HT-29 (cell line): ENCODE results near the gene ABCA3. TPM values are rescaled to one million over a fixed set of nuclear protein-coding genes. Genes with fewer than 3 reads are reported as not detected.
A peak's percentile ranks its signal among the peaks of the same experiment; 100 is the strongest.

Source experiments
- DNase-seq: peaks from one replicate; pipeline ENCODE4 v3.0.0-alpha.2; 2015; ENCODE audit warnings: low spot score
- total RNA-seq: library from RNA; depleted of rRNA; stranded (reverse); fragments of >200 nt; shearing (Covaris generic); gene quantifications from 2 replicates; pipeline ENCODE4 v1.2.3, GENCODE V29; 2014

Gene ABCA3
- total RNA-seq, 1 experiment from 2014 or later: under 0.01 TPM

DNA sequence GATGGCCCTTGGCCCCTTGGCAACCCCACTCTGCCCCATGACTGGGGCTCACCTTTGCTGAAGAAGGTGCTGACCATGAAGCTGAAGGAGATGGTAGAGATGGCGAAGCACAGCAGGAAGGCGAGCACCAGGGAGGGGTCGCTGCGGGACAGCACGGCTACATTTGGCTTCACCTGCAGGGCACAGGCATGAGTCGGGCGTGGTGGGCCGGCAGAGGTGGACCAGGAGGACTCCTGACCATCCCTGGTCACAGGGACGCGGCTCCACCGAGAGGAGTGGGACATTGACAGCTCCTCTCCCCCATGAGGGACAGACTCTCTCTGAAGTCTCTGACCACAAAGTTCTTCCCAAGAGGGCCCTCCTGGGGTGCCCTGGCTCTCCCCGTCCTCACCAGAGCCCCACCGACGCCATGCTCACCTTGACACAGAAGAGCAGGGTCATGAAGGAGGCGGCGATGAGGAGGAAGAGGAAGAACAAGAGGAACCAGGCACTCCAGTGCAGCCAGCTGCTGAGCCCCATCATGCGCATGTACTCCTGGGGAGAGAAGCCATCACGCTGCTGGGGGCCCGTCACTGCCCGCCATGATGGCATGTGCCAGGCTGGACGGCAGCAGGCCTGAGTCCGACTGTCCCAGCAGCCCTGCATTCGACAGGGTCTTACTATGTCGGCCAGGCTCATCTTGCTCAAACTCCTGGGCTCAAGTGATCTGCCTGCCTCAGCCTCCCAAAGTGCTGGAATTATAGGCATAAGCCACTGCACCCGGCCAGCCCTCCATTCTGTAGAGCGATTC lies 23.1 kb downstream of the ABCA3 start:
- DNase-seq: no peak

DNA sequence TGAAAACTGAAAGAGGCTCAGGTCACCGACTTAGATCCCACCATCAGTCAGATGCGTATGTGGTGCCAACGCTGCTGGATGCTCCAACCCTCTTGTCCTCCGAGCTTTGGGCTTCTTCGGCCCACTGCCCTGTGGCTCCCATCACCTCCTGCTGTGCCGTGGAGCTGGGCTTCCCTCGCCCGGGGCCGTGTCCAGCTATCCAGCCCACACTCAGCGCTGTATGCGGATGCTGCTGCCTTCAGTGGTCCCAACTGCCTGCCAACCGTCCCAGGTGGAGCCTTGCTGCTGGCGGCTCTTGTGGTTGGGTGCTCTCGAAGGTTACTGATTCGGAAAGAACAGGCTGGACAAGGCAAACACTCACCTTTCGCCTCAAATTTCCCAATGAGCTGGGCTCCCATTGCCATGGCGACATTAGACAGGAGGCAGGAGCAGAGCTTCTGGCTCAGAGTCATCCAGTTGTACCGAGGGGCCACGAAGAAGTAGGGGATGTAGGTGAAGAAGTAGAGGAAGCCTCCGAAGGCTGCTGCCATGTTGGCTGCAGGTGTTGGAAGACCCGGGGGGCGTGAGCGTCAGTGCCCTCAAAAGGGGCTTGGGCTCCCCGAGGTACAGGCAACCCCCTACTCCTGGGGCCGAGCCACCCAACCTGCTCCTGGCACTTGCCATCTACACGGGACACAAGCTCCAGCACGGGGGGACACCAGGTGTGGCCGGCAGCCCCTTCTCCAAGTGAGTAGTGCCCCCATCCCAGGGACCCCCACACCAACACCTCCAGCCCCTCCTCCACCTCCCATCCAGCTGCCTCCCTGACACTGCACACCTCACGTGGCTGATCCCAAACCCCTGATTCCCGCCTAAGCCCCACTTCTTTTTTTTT lies 32.2 kb downstream of the ABCA3 start:
- DNase-seq: no peak

- no peak for DNase-seq
Measured at GRCh38 chr16:2299915-2300192, 40.7 kb downstream of the ABCA3 start.

GRCh38 chr16:2299121-2299914 lies 41.2 kb downstream of the ABCA3 start:
- no peak for DNase-seq

DNA sequence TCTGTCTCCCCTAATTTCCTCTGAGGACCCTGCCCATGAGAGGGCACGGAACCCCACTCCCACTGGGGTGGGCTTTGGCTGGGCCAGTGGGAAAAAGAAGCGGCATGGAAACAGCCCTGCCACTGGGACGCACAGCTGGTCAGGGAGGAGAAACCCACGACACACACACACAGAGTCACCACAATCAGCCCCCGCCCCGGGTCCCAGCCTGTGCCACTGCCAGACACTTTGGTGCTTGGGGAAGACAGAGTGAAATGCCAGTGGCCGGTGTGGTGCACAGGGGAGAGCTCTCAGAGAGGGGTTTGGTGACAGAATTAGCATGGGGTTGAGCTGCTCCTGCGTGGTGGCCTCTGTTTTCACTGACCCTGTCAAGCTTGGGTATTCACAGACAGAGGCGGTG lies 41.9 kb downstream of the ABCA3 start:
- DNase-seq: no peak

GRCh38 chr16:2297506-2297860 lies 43.0 kb downstream of the ABCA3 start:
- no peak for DNase-seq

GRCh38 chr16:2296661-2297505 lies 43.6 kb downstream of the ABCA3 start:
- peak; percentile 18 for DNase-seq

DNA sequence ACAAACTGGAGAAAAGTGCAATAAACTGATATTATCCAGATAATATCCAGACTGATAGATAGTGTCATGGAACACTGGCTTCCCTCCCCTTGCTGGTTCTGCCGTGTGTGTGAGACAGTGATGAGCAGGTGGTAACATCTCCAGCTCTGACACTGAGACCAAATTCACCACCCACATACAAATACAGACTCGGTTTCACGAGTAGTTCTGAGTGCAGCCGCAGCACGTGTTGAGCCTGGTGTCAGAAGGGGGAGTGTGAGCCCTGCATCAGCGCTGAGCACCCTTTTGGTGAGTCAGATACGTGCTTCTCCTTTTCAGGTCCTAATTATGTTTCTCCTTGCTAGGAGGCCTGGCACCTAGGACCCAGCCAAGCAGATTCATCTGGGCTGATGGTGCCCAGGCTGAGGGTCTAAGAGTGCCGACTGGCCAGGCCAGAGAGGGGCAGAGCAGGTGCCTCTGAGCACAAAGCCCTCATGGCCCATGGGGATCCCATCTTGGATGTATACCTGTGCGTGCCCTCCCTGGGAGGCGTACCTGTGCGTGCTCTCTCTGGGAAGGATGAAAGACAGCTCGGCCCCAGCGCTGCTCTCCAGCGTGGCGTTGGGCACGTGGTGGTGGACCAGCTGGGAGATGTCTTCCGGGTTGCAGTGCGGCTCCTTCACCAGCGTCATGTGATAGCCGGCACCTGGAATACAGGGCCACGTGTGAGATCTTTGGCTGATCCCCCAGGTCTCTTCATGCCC lies 45.3 kb downstream of the ABCA3 start:
- no peak for DNase-seq

DNA sequence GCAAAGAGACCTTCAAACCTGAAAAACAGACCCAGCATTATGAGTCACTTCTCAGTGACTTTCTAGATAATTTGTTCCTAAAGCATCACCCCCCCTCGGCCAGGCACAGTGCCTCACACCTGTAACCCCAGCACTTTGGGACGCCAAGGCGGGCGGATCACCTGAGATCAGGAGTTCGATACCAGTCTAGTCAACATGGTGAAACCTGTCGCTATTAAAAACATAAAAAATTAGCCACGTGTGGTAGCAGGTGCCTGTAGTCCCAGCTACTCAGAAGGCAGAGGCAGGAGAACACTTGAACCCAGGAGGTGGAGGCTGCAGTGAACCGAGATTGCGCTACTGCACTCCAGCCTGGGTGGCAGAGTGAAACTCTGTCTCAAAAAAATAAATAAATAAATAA lies 48.3 kb downstream of the ABCA3 start:
- DNase-seq: no peak

GRCh38 chr16:2289282-2289681 lies 51.2 kb downstream of the ABCA3 start:
- DNase-seq: no peak

DNA sequence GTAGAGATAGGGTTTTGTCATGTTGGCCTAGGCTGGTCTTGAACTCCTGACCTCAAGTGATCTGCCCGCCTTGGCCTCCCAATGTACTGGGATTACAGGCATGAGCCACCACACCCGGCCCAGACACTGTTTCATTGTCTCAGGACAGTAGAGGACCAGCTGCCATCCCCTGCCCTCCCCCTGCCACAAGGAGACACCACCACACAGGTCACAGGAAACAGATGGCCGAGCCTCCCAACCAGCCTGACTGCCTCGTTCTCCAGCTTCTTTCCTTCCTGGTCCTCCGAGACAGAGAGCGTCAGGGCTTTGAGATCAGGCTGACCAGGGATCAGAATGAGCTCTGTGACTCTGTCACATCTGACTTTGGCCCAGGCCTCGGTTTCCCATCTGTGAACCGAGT lies 51.8 kb downstream of the ABCA3 start:
- DNase-seq: no peak

- no peak for DNase-seq
Measured at GRCh38 chr16:2287916-2288547, 52.5 kb downstream of the ABCA3 start.

DNA sequence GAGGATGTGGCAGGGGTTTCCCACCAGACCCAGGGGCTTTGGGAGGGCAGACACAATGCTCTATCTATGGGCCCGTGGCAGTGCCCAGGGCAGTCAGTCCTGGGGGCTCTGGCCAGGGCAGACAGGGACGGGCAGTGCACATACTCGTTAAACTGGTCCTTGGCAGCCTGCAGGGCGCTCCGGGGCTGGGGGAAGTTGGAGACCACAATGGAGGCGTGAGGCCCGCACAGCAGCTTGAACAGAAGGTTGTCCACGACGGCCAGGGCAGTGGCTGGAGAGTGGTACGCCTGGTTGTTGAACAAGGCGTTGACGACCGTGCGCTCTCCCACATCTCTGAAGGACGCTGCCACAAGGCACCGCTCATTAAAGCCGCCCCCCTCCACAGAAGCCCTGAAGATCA lies 54.0 kb downstream of the ABCA3 start:
- DNase-seq: no peak

DNA sequence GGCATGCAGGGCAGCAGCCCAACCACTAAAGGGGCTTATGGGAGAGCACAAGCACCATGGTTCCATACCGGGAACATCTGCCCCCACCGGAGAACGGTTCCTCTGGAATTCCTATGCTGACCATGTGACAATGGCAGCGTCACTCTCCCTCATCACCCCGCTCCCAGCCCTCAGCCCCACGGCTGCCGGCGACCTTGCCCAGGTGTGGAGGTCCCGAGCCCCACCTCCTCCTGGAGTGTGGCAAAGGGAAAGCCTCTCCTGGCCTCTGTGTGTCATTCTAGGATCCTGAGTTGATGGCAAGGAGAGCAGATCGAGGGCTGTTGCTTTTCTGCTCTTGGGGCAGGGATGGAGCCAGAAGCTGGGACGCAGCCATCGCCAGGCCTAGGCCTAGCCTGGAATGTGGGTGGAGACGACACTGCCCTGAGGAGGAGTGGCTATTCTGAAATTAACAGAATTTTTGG lies 54.8 kb downstream of the ABCA3 start:
- DNase-seq: no peak

DNA sequence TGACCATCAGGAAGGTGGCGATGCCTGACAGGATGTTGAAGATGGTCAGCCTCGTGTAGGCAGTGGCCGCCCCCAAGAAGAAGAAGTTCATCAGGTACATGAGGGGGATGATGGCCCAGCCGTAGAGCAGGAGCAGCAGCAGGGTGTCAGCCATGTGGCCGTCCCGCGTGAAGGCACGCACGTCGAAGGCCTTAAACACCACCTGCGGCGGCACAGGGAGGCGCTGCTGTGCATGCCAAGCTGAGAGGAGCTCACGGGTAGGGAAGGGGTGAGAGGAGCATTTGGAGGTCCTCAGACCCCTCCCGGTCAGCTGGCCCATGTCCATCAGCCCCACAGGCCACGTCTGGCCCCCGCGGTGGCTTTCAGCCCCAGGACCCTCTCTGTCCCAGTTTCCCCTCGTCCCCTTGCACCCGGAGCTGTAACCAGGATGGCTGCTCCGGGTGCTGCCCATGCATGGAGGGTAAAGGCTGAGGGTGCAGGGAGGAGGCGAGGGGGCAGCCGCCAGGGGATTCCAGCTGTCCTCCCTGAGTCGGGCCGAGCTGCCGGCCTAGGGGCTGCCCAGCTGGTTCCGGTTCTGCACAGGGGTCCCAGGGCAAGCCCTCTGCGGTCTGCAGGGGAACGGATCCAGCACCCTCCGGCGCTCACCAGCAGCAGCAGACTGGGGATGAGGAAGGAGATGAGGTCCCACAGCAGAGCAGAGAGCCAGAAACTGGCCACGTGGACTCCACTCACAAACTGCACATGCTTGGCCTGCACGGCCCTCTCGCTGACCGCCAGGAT lies 55.5 kb downstream of the ABCA3 start:
- DNase-seq: no peak

DNA sequence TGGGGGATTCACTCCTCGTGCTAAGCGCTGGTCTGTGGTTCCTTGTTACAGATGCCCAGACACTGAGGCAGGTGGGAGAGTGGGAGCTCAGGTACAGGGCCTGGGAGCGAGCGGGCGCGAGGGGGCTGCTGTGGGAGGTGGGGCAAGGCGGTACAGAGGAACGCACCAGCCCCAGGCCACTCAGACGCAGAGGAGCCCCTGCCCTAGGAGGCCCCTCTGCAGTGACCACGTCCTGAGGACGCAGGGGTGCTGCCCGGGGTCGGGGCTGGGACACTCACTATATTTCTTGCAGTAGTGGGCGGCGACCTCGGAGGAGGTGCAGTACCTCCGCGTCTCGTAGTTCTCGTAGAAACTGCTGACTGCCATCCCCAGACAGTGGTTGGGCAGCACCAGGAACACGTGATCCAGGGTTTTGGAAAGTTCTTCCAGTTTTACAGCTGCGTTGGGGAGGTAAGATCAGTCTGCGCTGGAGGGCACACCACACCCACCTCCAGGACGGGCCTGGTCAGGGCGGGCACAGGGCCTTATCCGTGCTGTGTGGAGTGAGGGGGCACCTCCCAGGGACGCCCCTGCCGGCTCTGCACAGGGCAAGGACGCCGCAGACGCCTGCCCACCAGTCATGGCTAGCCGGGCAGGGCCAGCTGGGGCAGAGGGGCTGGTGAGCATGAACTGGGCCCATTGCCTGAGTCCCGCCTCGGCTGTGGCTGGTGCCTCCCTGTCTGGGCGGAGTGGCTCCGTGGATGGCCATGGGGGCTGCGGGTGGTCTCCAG lies 56.3 kb downstream of the ABCA3 start:
- DNase-seq: no peak

DNA sequence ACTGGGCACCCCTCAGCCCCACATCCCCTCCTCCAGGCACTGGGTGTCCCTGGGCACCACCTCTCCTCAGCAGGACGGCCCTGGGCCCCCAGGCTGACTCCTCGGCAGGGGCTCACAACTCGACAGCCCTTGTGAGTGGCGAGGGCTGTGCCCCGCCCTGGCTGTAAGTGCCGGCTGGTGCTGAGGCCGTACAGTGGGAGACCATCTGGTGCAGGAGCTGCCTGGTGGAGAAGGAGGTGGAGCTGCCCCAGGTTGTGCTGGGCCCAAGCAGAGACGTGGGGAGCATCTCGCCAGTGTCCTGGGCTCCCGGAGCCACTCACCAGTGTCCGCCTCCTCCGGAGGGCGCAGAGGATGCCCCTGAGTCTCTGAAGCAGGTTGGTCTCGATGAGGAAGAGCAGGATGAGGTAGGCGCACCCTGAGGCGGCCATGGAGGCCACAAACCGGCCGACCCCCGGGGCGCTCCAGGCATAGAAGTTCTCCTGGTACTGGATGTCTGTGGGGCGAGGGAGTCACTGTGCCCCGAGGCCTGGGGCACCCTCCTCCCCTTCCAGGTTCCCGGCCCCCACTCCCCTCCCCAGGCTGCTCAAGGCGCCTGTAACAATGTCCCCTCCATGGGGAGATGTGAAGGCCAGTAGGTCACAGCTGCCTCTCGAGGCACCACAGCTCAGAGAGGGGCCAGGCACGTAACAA lies 57.5 kb downstream of the ABCA3 start:
- no peak for DNase-seq

DNA sequence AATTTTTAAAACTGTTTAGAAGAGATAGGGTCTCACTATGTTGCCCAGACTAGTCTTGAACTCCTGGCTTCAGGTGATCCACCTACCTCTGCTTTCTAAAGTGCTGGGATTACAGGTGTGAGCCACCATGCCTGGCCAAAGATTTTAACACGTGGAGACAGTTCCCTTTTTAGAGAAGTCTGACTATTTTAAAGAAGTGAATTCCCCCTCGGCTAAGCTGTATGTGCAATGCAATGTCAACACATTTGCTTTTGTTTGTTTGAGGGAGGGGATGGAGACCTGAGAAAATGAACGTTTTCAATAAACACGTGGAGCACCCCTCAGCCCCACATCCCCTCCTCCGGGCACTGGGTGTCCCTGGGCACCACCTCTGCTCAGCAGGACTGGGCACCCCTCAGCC lies 58.3 kb downstream of the ABCA3 start:
- DNase-seq: no peak
